Measurements from ENCODE around the gene GGT6. TPM values are rescaled to one million over a fixed set of nuclear protein-coding genes. Genes with fewer than 3 reads are reported as not detected.
A peak's percentile ranks its signal among the peaks of the same experiment; 100 is the strongest.

GGT6 gene
- polyA plus RNA-seq, 1 of the 3 experiments (the other 2 are of a cell fraction): not detected

DNA sequence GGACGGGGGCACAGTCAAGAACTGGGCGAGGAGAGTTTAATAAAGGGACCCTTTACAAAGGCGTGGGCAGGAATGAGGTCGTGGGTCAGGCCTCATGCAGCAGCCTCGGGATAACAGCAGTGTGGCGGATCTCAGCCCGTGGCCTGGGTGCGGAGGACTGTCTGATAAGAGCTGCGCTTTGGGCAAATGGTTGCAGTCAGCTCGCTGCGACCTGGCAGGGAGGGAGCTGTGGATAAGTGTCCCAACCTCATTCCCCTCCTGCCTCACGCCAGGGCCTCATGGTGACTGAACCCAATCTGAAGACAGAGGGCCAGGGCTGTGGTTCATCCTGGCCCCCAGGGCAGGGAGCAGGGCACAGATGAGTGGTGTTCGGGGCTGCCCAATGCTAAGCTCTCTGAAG lies 37.6 kb upstream of the GGT6 start:
- Histone ChIP-seq H2AFZ (ENCODE audit: low read depth) (no peak overlapping the region), H3K27ac (ENCODE audit: low read depth in 2 of 2, low read length in 1 of 2) (no peak overlapping the region), H3K9me2 (no peaks in the 10 kb centered on the region), H3K9ac (no peak overlapping the region), H3K9me3 (no peaks in the 10 kb centered on the region), H3K4me3 (ENCODE audit: low read depth in 2 of 2, low read length in 1 of 2) (no peak overlapping the region), H3K79me2 (ENCODE audit: insufficient read depth) (no peaks in the 10 kb centered on the region), H3K36me3 (replicated peaks in 1 of 2; ENCODE audit: control insufficient read depth in 1 of 2, insufficient read depth in 2 of 2, low read length in 1 of 2) (no peaks in the 10 kb centered on the region), H4K20me1 (ENCODE audit: insufficient read depth) (no peaks in the 10 kb centered on the region), H3K4me2 (no peak overlapping the region), H3F3A (replicated peaks; ENCODE audit: insufficient read depth) (no peaks in the 10 kb centered on the region), H3K27me3 (ENCODE audit: insufficient read depth) (peaks cover 8% of the 10 kb centered on the region; the same call in 1 of the 2 replicates), H3K4me1 (ENCODE audit: control insufficient read depth in 1 of 2, insufficient read depth in 2 of 2, low read depth in 1 of 2, low read length in 1 of 2) (peaks cover 0 to 11% of the 10 kb centered on the region in 2 experiments; a peak in 1 of 4 replicates)
- TF ChIP-seq SIN3A (IDR thresholded peaks at IDR 0.05; ENCODE audit: borderline replicate concordance, low read depth, low read length): no peak
- no peak for TF ChIP-seq SMC3 (IDR thresholded peaks at IDR 0.05; ENCODE audit: low read depth, low read length)
- TF ChIP-seq MEF2A (IDR thresholded peaks at IDR 0.05; ENCODE audit: borderline replicate concordance, low read depth): no peak
- TF ChIP-seq, protein P1, sequence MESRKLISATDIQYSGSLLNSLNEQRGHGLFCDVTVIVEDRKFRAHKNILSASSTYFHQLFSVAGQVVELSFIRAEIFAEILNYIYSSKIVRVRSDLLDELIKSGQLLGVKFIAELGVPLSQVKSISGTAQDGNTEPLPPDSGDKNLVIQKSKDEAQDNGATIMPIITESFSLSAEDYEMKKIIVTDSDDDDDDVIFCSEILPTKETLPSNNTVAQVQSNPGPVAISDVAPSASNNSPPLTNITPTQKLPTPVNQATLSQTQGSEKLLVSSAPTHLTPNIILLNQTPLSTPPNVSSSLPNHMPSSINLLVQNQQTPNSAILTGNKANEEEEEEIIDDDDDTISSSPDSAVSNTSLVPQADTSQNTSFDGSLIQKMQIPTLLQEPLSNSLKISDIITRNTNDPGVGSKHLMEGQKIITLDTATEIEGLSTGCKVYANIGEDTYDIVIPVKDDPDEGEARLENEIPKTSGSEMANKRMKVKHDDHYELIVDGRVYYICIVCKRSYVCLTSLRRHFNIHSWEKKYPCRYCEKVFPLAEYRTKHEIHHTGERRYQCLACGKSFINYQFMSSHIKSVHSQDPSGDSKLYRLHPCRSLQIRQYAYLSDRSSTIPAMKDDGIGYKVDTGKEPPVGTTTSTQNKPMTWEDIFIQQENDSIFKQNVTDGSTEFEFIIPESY (IDR thresholded peaks at IDR 0.05; ENCODE audit: borderline replicate concordance, low read depth): no peak
- TF ChIP-seq FOSL2 (IDR thresholded peaks at IDR 0.05; ENCODE audit: borderline replicate concordance, low read depth): no peak
- TF ChIP-seq EP300 (IDR thresholded peaks at IDR 0.05; ENCODE audit: borderline replicate concordance in 1 of 2, low read depth in 1 of 2, low read length in 1 of 2): no peak
- TF ChIP-seq, protein P2, sequence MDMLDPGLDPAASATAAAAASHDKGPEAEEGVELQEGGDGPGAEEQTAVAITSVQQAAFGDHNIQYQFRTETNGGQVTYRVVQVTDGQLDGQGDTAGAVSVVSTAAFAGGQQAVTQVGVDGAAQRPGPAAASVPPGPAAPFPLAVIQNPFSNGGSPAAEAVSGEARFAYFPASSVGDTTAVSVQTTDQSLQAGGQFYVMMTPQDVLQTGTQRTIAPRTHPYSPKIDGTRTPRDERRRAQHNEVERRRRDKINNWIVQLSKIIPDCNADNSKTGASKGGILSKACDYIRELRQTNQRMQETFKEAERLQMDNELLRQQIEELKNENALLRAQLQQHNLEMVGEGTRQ (IDR thresholded peaks at IDR 0.05; ENCODE audit: borderline replicate concordance, low read depth, low read length): no peak
- ChIA-PET CTCF (interaction anchor here (0.8 to 6.1 kb wide), 6 partner anchors 10 to 33 kb away, joined by 3 to 39 read pairs (median 10); no protein-coding TSS in a partner anchor), POLR2A (no interaction called here)
- peak; percentile 25 for DNase-seq
- 71% methylated on average over 13 of the region's 13 CpGs for WGBS (ENCODE audit: low lambda C conversion rate)

DNA sequence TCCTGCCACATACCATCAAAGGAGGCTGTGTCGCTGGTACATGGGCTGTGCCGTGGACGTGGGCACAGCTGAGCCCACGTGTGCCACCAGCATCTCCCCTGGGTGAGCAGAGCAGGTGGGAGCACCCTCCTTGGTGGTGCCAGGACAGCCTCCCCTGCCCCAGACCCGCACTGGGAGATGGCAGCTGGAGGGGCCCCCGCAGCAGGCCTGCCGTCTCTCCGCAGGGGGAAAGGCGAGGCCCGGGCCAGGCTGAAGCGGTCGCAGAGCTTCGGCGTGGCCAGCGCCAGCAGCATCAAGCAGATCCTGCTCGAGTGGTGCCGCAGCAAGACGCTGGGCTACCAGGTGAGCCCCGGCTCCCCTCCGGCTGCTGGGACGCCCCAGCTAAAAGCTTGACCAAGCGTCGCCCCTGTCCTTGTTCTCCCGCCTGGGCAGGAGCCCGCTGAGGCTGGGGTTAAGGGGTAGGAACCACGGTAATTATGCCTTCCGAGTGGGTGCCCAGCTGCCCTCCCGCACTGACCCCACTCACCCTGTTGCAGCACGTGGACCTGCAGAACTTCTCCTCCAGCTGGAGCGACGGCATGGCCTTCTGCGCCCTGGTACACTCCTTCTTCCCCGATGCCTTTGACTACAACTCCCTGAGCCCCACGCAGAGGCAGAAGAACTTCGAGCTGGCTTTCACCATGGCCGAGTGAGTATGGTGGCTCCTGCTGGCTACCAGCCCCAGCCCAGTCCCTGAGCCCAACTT lies 36.4 kb upstream of the GGT6 start:
- Histone ChIP-seq H3K9me2 (no peaks in the 10 kb centered on the region), H3K27me3 (ENCODE audit: insufficient read depth) (peaks cover 11% of the 10 kb centered on the region), H3K27ac (ENCODE audit: low read depth in 2 of 2, low read length in 1 of 2) (no peak overlapping the region), H3K4me3 (ENCODE audit: low read depth in 2 of 2, low read length in 1 of 2) (no peak overlapping the region), H3K79me2 (ENCODE audit: insufficient read depth) (no peaks in the 10 kb centered on the region), H3F3A (replicated peaks; ENCODE audit: insufficient read depth) (no peaks in the 10 kb centered on the region), H3K9ac (no peak overlapping the region), H3K4me1 (ENCODE audit: control insufficient read depth in 1 of 2, insufficient read depth in 2 of 2, low read depth in 1 of 2, low read length in 1 of 2) (peaks cover 0 to 12% of the 10 kb centered on the region in 2 experiments; a peak in 1 of 4 replicates), H3K4me2 (no peak overlapping the region), H2AFZ (ENCODE audit: low read depth) (no peak overlapping the region), H3K36me3 (replicated peaks in 1 of 2; ENCODE audit: control insufficient read depth in 1 of 2, insufficient read depth in 2 of 2, low read length in 1 of 2) (no peaks in the 10 kb centered on the region), H3K9me3 (no peaks in the 10 kb centered on the region), H4K20me1 (ENCODE audit: insufficient read depth) (no peaks in the 10 kb centered on the region)
- 77% methylated on average over 18 of the region's 36 CpGs for WGBS (ENCODE audit: low lambda C conversion rate)
- ChIA-PET POLR2A (no interaction called here), CTCF (interaction anchor here (0.7 to 6.1 kb wide), 8 partner anchors 13 to 312 kb away, joined by 3 to 39 read pairs (median 6); no protein-coding TSS in a partner anchor)
- DNase-seq: no peak
- no peak for TF ChIP-seq ELF1 (IDR thresholded peaks at IDR 0.05)
- TF ChIP-seq TAF1 (IDR thresholded peaks at IDR 0.05; ENCODE audit: borderline replicate concordance, low read depth, low read length): no peak
- TF ChIP-seq, protein P1 (IDR thresholded peaks at IDR 0.05; ENCODE audit: borderline replicate concordance, low read depth): no peak
- TF ChIP-seq, protein P3, sequence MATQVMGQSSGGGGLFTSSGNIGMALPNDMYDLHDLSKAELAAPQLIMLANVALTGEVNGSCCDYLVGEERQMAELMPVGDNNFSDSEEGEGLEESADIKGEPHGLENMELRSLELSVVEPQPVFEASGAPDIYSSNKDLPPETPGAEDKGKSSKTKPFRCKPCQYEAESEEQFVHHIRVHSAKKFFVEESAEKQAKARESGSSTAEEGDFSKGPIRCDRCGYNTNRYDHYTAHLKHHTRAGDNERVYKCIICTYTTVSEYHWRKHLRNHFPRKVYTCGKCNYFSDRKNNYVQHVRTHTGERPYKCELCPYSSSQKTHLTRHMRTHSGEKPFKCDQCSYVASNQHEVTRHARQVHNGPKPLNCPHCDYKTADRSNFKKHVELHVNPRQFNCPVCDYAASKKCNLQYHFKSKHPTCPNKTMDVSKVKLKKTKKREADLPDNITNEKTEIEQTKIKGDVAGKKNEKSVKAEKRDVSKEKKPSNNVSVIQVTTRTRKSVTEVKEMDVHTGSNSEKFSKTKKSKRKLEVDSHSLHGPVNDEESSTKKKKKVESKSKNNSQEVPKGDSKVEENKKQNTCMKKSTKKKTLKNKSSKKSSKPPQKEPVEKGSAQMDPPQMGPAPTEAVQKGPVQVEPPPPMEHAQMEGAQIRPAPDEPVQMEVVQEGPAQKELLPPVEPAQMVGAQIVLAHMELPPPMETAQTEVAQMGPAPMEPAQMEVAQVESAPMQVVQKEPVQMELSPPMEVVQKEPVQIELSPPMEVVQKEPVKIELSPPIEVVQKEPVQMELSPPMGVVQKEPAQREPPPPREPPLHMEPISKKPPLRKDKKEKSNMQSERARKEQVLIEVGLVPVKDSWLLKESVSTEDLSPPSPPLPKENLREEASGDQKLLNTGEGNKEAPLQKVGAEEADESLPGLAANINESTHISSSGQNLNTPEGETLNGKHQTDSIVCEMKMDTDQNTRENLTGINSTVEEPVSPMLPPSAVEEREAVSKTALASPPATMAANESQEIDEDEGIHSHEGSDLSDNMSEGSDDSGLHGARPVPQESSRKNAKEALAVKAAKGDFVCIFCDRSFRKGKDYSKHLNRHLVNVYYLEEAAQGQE (IDR thresholded peaks at IDR 0.05; ENCODE audit: low read depth, low read length): no peak
- TF ChIP-seq RFX5 (IDR thresholded peaks at IDR 0.05; ENCODE audit: low read length): no peak
- no peak for TF ChIP-seq MXI1 (IDR thresholded peaks at IDR 0.05; ENCODE audit: low read depth, low read length)
- TF ChIP-seq SIN3A (IDR thresholded peaks at IDR 0.05; ENCODE audit: borderline replicate concordance, low read depth, low read length): no peak
- TF ChIP-seq RCOR1 (IDR thresholded peaks at IDR 0.05; ENCODE audit: low read length): no peak
- TF ChIP-seq, protein P4, sequence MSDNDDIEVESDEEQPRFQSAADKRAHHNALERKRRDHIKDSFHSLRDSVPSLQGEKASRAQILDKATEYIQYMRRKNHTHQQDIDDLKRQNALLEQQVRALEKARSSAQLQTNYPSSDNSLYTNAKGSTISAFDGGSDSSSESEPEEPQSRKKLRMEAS (IDR thresholded peaks at IDR 0.05; ENCODE audit: low read depth): no peak
- TF ChIP-seq FOXM1 (IDR thresholded peaks at IDR 0.05; ENCODE audit: low read depth): no peak

Measured in SK-N-SH (cell line).